DMS79 (cell line): Measurements from ENCODE around the gene RNF167.

ENCODE experiments used
- DNase-seq: peaks from one replicate; lab custom pipeline; 2025; lab: John Stamatoyannopoulos, UW

RNF167 gene

DNA sequence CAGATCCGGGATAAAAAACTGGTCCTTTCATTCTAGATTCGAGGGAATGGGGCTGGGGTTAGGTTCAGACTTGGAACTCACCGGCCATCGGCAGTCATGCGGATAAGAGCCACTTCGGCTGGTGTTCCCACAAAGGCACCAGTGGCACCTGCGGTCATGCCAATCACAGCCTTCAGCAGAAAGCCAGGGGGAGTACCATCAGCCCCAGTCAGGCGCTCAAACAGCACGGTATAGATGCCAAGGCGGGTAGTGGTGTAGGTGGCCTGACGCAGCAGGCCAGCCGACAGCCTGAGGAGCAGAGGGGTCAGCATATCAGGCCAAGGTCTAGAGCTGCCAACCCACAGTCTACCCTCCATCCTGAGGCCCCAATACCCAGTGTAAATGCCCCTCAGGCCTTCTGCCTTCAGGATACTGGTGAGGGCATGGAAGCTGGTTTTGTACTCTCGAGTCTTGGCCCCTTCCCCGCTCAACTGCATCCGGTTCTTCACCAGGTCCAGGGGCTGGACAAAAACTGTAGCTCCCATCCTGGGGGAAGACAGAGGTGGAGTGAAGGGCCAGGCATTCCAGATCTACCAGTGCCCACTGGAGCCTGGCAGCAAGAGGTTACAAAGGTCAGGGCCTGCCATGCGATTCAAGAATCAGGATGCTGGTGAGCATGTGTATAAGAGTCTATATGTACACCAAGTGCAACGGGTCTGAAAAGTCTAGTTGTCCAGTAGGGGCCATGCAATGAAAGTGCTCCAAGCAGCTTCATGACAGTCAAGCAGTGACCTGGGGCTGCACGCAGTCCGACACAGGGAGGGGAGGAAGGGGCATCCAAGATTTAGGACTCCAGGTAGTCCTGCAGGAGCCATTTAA lies 1.2 kb upstream of the RNF167 start:
- peak; percentile 12 for DNase-seq

DNA sequence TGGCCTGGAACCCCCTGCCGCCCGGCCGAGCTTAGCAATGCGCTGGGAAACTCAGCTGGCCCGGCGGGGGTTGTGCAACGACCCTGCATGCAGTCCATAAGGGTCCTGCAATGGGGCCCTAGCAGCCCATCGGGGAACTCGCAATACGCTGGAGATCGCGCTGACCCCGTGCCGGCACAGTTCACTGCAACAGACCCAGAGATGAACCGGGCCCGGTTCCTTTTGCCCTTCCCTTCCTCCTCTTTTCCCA lies 597 bp upstream of the RNF167 start:
- no peak for DNase-seq

DNA sequence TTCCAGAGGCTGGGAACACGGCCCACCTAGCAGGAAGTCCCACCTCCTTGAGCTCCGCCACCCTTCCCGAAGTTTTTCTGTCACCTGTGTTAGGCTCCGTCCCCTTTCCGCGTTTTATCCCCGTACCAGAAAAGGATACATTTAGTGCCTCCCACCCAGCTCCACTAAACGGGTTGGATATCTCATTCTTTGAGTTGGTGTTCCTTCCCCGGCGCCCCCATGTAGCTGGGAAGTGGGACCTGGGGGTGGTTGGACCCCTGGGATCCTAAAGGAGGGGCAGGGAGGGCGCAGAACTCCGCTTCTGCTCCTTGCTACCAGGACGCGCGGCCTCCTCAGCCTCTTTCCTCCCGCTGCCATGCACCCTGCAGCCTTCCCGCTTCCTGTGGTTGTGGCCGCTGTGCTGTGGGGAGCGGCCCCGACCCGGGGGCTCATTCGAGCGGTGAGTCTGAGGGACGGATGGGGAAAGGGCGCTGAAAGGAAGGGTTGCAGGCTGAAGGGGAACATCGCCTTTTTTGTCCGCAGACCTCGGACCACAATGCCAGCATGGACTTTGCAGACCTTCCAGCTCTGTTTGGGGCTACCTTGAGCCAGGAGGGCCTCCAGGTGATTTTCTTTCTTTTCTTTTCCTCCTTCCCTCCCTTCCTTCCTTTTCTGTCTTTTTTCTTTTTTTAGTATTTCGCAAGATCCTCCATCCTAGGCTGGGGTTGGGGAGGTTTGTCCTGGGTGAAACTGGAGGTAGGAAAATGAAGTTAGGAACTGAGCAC lies 669 bp downstream of the RNF167 start:
- no peak for DNase-seq

DNA sequence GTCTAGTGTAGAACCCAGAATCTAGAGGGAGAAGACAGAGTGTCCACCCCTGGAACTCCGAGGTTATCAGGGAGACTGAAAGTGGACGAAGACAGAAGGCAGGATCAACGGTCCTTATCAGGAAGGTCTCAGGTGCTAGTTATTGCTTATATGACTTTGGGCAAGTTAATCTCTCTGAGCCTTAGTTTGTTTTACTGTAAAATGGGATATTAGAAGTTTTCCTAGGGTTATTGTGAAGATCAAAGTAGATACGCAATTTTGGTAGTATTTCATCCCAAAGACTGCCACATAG lies 1.2 kb downstream of the RNF167 start:
- DNase-seq: no peak

DNA sequence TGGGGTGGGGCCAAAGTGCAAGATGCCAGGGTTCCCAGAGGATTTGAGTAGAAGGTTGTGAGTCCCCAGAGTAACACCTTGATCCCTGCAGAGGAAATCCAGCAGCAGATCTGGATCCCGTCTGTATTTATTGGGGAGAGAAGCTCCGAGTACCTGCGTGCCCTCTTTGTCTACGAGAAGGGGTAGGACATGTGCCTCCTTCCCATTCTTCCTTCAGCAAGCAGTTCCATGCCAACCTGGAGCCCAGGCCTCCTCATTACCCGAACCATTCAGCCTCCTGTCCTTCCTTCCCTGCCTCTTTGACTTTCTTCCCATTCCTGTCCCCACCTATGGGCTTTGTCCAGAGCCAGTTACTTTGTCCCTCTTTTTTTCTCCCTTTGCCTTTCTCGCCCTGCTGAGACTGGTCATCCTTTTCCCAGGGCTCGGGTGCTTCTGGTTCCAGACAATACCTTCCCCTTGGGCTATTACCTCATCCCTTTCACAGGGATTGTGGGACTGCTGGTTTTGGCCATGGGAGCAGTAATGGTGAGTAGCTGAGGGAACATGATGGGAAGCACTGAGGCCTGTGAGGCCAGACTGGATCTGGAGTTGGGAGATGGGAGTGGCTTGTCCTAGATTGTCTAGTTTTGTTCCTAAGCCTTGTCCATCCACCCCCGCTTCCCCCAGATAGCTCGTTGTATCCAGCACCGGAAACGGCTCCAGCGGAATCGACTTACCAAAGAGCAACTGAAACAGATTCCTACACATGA lies 2.9 kb downstream of the RNF167 start:
- DNase-seq: no peak

DNA sequence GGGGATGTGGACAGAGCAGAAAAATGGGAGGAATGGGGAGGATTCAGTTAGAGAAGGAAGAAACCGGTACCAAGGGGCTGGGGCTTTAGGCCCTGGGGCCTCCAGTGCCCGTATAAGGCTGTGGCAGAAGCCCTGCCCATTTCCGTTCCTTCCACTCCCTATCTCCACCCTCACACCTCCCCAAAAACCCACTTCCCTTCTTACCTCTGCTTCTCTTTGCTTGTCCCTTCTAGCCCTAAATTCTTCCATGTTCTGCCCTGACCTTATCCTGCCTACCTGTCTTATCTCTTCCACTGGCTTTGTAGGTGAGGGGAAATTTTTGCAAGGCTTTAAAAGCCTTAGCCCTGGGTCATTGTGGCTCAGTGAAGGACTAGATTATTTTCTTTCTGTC lies 4.1 kb downstream of the RNF167 start:
- no peak for DNase-seq

DNA sequence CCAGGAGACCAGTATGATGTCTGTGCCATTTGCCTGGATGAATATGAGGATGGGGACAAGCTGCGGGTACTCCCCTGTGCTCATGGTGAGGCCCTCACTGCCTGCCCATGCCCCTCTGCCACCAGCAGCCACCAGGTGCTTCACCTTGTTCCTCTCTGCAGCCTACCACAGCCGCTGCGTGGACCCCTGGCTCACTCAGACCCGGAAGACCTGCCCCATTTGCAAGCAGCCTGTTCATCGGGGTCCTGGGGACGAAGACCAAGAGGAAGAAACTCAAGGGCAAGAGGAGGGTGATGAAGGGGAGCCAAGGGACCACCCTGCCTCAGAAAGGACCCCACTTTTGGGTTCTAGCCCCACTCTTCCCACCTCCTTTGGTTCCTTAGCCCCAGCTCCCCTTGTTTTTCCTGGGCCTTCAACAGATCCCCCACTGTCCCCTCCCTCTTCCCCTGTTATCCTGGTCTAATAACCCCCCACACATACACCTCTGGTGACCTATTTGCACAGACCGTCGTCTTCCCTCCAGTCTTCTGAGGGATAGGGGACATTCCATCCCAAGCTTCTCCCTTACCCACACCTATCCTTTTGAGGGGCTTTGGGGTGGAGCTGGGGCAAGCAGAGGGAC lies 4.6 kb downstream of the RNF167 start:
- no peak for DNase-seq

DNA sequence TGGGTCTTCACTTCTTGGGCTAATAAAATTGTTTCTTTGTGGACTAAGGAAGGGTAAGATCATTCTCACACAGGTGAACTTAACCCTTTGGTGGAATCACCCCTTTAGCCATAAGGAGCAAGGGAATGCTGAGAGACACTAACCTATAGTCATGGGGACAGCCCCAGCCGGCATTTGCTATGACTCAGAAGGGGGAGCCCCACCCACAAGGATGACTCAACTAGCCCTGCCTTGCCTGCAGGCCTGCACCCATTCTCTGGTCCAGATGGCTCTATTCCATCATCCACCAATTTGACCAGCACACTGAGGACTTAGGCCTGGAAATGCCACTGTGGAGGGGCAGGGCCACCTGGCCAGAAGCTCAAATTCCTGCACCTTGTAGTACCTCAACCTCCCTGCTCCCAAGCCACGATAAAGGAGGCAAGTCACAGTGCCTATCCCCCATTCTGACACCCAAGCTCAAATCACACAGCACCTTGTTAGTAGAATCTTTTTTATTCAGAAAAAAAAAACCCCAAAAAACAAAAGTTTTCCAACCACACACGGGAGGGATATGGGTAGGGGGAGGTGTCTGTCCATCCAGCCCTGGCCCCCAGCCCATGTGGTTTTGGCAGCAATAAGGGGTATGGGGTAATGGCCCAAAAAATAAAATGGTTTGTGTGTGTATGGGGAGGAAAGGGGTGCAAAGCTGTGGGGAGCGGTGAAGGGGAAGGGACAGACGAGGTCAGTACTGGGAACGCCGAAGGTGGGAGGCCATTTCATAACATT lies 5.3 kb downstream of the RNF167 start:
- DNase-seq: no peak

DNA sequence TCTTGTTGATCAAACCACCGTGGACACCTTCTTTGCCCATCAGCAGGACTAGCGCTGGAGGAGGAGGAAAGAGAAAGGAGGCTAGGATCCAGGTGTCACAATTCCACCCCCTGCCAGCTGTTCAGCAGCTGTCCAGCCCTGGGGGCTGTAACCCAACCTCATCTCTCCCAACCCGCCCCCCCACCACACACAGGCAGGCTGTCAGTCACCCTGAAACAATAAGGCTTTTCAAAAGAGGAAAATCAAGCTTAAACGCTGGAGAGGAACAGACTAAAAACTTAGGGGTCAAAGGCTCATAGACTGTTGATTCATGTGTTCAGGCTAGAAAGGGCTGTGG lies 5.8 kb downstream of the RNF167 start:
- no peak for DNase-seq

DNA sequence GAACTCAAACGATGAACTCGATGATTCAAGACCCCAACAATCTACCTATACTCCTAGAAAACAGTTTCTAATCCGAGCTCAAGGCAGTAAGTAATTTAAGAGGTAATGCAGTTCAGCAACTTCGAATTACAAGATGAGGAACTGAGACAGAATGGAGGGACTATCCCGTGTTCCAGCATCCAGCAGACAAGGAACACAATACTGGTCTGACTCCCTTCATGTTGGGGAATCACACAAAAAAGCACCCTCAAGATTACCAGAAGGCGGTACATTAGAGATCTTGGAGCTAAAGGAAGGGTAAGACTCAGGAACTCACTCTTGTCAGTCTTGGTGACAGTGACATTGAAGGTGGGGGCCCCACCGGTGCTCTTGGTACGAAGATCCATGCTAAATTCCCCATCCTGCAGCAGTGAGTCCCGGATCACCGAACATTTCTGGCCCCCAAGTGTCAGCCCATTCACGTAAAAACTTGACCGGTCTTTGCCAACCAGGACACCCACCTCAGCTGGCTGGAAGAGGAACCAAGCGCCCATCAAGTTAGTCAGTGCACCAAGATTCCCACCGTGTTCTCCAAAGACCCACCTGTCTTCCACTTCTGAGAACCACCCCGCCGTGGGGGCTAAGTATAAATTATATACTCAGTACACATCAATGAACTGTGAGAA lies 6.4 kb downstream of the RNF167 start:
- DNase-seq: no peak

DNA sequence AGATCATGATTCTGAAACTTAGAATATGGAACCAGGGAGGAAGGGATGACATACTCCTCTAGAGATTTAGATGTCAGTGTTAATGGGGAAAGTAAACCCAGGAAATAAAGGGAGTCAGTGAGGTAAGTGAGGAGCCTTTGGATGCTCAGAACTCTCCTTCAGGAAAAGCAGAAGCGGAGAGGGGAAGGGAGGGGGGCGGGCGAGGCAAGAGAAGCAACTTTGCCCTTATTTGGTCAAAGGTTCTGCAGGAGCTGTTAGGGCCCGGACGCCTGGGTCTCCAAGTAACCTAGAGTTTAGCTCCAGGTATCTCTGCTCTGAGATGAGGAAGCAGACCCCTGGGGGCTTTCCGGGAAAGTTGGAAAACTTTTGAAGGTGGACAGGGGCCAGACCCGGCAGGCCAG lies 6.9 kb downstream of the RNF167 start:
- no peak for DNase-seq

DNA sequence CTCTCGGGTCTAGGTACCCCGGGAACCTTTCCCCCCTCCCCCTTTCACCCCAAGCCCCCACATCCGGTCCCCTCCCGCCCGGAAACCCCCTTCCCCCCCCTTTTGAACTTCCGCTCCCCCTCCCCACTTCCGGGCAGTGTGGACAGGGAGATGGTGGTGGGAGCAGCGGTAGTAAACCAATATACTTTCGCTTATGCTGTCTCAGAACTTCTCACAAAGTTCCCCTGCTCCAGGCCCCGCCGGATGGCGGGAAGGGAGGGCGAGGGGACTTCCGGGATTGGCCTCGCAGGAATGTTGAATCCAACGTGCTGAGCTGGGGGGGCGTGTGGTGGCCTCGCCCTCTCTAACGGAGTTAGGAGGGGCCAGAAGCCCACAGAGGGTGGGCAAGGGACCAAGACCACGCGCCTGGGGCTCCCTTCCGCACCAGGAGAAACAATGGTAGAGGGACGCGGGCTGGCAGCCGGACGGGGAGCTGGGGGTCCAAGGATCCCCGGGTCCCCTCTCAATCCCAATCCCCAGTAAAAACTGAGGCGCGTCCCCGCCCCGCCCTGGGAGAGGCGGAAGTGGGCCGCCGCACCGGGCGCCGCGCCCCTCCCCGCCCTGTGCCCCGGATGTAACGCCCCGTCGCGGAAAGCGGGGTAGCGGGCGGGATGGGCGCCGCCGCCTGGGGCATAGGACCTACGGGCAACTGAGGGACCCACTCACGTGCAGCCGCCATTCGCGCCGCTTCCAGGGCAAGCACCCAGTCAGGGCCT lies 7.5 kb downstream of the RNF167 start:
- peak; percentile 12 for DNase-seq

DNA sequence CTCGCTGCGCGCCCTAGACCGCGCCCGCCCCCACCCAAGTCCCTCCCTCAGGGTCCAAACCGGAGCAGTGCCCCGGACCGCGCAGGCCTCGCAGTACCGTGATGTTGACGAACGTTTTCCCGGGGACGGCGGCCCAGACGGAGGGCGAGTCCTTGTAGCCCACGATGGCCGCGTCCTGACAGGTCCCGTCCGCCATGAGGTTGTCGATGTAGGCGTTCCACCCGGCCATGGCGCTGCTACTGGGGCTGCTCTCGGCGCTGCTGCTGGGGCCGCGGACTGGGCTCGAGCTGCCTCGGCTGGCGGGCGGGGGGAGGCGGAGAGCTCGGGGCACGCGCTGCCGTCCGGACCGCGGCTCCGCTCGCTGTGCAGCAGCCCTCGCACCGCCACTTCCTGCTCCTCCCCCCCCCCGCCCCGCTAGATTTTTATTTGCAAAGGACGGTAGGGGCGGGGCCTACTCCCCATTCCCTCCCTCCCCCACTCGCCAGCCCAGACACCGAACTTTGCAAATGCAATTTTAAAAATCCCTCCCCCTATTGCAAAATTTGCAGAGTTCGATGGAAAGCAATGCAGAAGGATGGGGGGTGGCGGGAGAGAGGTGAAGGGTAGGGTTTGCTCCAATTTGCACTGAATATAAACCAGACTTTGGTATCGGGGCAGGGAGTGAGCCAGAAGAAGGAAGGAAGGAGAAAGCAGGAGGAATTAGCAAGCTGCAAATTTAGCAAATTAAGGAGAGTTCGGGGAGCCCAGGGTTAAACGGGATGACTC lies 8.3 kb downstream of the RNF167 start, which contains the start of gene PFN1:
PFN1 (minus strand) TSS at position 365 of the 765 bp plus-strand sequence; CDS start at position 229, 136 bp downstream.
- peak; percentile 52 for DNase-seq

DNA sequence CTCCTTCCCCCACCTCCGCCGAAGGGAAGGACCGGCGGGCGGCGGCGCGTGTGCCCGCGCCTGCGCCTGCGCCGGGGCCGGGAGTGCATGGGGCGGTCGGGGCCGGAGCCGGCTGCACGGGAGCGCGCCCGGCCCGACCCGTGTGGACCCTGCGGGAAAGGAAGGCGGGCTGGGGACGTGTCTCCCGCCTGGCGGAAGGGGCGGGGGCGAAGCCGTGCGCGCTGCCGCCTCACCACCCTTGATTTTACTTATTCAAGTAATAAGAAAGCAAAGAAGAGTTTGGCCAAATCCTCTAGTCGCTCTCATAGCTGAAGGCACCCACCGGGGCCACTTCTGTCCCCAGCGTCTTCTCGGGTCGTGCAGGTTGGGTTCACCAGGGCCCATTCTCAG lies 8.9 kb downstream of the RNF167 start:
- peak; percentile 64 for DNase-seq

DNA sequence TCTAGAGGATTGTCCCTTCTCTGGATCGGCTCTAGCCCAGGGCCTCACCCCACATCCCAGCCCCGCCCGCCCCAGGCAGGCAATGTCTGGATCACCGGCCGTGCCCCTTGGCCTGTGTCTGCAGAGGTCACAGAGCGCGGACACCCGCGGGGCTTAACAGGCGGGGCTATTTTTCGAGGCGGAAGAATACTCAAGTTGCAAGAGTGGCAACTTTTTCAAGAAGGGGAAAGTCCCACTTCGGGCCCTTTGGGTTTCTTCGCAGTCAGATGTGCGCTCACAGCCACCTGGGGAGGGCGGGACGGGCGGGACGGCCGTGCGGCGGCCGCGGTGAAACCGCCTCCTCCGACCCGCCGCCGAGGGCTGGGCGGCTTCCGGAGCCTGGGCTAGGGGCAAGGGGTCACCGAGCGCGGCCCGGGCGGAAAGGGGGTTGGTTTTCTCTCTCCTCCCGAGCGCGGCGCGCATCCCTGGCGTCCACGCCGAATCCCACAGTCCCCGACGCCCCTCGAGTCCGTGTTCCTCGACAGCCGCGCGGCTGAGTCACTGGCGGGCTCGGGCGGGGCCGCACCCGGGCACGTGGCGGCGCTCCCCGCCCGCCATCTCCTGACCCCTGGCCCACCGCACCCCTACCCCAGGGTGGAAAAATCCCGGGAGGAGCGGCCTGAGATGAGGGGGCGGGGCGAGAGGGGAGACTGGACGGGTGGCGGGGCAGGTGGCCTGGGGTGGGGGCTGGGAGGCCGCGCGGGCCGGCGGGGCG lies 9.4 kb downstream of the RNF167 start:
- peak; percentile 53 for DNase-seq

DNA sequence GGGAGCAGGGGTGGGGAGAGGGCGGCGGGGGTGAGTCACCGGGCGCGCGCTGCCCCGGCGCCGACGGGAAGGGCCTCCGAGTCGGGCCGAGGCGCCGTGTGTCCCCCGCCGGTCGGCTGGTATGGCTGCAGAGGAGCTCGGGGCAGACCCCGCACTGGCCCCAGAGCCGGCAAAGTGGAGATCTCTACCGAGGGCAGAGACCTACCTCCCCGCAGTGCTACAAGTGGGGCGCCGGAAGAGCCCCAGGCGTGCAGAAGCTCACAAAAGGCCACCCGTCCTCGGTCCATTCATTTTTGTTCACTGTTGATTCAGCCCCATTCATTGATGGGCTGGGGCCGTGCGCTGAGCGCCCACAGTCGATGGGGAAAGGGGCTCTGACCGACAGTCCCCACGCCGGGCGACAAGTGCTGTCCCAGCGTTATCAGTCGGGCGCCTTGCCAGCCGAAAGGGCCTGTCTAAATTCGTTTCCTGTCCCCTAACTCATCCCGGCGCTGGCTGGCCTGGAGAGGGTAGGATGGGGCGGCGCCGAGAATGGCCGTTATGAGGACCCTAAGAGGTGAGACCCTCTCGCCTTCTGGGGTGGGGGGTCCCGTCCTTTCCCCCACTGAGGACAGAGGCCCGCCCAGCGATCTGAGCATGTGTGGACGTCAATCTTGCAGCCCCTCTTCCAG lies 10.1 kb downstream of the RNF167 start:
- DNase-seq: no peak

DNA sequence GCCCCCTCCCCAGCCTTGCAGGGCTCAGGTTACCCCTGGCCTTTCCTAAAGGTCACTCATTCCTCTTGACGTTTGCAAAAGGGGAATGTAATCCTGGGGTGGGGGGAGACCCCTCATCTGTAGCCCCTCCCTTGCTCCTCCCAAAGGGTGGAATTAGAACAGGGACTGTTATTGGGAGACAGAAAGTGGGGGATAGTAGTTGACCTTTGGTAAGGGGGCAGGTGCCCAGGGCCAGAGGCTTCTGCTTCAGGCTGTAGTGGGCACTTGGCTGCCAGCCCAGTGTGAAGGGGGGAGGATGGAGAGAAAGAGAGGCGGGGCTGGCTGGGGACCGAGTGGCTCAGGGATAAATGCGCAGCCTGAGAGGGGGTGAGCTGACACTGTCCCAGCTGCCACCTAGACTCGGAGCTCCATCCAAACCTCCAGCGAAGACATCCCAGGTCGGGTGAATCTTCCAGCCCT lies 10.7 kb downstream of the RNF167 start, which contains the start of gene ENO3:
ENO3 (plus strand) TSS at position 374 of the 459 bp plus-strand sequence. CDS start 711 bp downstream, outside the sequence.
- no peak for DNase-seq

DNA sequence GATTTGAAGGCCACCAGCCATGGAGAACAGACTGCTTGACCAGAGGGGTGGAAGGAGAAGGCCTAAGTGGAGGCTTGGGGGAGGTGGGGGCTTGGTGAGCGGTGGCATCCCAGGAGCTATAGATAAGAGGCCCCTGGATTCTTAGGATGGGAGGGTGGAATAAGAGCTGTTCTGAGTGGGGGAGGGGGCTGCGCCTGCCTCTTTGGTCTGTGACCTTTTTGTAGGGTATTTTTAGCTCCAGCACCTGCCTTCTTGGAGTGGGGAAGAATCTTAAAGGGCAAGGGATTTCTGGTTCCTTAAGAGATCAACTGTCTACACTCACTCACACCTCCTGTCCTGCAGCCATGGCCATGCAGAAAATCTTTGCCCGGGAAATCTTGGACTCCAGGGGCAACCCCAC lies 11.4 kb downstream of the RNF167 start:
- no peak for DNase-seq
